ENCODE results near the gene UBAC1. TPM values are rescaled to one million over a fixed set of nuclear protein-coding genes. Genes with fewer than 3 reads are reported as not detected.

UBAC1 gene
- total and polyA plus RNA-seq, 4 donors = 24.1 to 49.9 (median 37.5) TPM

DNA sequence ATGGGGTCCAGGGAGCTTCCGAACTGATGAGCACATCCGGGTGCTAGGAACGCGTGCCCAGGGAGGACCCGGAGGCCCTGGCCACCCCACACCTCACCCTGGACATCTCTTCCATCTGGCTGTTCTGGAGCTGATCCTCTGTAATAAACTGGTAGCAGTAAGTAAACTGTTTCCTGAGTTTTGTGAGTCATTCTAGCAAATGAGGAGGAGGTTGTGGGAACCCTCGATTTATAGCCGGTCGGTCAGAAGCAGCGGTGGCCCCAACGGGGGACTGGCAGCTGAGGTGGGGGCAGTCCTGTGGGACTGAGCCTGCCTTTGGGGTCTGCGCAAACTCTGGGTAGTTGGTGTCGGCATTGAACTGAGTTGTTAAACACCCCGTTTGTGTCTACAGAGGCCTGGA, 15.4 kb upstream of the UBAC1 start:
- 80 to 85% methylated on average over 13 of the region's 13 CpGs for WGBS, 2 donors
- Histone ChIP-seq H3K27me3 (ENCODE audit: control insufficient read depth in 1 of 2, insufficient read depth in 2 of 2, low read length in 1 of 2) (no peaks in the 10 kb centered on the region), H3K27ac (ENCODE audit: low read depth in 1 of 2, low read length in 2 of 2) (no peak overlapping the region), H3K9me3 (ENCODE audit: control insufficient read depth, low read length) (no peaks in the 10 kb centered on the region), H3K4me1 (ENCODE audit: control insufficient read depth in 1 of 2, insufficient read depth in 2 of 2, low read length in 2 of 2) (no peaks in the 10 kb centered on the region), H3K36me3 (ENCODE audit: control insufficient read depth in 1 of 2, insufficient read depth in 2 of 2, low read length in 1 of 2) (no peaks in the 10 kb centered on the region), H3K4me3 (ENCODE audit: low read length in 2 of 2) (no peak overlapping the region)
- intact Hi-C loops (cut with DNase I) = no loop called here
- DNase-seq (no peak), ATAC-seq (ENCODE audit: low FRiP score) (no peak)

DNA sequence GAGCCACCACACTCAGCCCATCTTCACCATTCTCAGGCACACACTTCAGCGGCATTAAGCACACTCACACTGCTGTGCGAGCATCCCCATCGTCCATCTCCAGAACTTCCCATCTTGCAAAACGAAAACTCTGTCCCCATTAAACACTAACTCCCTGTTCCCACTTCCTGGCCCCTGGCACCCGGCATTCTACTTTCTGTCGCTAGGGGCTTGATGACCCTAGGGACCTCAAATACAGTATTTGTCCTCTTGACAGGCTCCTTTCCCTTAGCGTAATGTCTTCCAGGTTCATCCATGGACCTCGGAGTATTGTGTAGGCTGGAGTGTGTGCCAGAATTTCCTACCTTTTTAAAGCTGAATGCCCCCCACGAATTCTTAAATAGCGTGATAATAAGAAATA, 14.7 kb upstream of the UBAC1 start:
- DNase-seq = no peak
- 78 to 79% methylated on average over 10 of the region's 10 CpGs for WGBS, 2 donors
- intact Hi-C loops (cut with DNase I) = no loop called here
- H3K36me3 ChIP-seq (ENCODE audit: control insufficient read depth in 1 of 2, insufficient read depth in 2 of 2, low read length in 1 of 2) = no peaks in the 10 kb centered on the region
- H3K9me3 ChIP-seq (ENCODE audit: control insufficient read depth, low read length) = no peaks in the 10 kb centered on the region
- H3K27me3 ChIP-seq (ENCODE audit: control insufficient read depth in 1 of 2, insufficient read depth in 2 of 2, low read length in 1 of 2) = no peaks in the 10 kb centered on the region
- ATAC-seq (ENCODE audit: low FRiP score) = no peak
- no peak overlapping the region for H3K27ac ChIP-seq (ENCODE audit: low read depth in 1 of 2, low read length in 2 of 2)
- no peaks in the 10 kb centered on the region for H3K4me1 ChIP-seq (ENCODE audit: control insufficient read depth in 1 of 2, insufficient read depth in 2 of 2, low read length in 2 of 2)
- H3K4me3 ChIP-seq (ENCODE audit: low read length in 2 of 2) = no peak overlapping the region

DNA sequence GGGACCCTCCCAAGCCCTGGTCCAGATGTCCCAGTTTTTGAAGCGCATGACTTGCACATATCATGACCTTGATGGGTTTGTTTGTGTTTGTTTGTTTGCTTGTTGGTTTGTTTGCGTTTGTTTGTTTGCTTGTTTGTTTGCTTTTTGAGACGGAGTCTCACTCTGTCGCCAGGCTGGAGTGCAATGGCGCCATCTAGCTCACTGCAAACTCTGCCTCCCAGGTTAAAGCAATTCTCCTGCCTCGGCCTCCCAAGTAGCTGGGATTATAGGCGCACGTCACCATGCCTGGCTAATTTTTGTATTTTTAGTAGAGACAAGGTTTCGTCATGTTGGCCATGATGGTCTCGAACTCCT, 13.0 kb upstream of the UBAC1 start:
- DNase-seq = no peak
- Histone ChIP-seq H3K36me3 (ENCODE audit: control insufficient read depth in 1 of 2, insufficient read depth in 2 of 2, low read length in 1 of 2) (no peaks in the 10 kb centered on the region), H3K27me3 (ENCODE audit: control insufficient read depth in 1 of 2, insufficient read depth in 2 of 2, low read length in 1 of 2) (no peaks in the 10 kb centered on the region), H3K4me3 (ENCODE audit: low read length in 2 of 2) (no peak overlapping the region), H3K9me3 (ENCODE audit: control insufficient read depth, low read length) (no peaks in the 10 kb centered on the region), H3K4me1 (ENCODE audit: control insufficient read depth in 1 of 2, insufficient read depth in 2 of 2, low read length in 2 of 2) (no peaks in the 10 kb centered on the region), H3K27ac (ENCODE audit: low read depth in 1 of 2, low read length in 2 of 2) (no peak overlapping the region)
- 63 to 64% methylated on average over 10 of the region's 10 CpGs for WGBS, 2 donors
- intact Hi-C loops (cut with DNase I) = no loop called here
- ATAC-seq (ENCODE audit: low FRiP score) = no peak

DNA sequence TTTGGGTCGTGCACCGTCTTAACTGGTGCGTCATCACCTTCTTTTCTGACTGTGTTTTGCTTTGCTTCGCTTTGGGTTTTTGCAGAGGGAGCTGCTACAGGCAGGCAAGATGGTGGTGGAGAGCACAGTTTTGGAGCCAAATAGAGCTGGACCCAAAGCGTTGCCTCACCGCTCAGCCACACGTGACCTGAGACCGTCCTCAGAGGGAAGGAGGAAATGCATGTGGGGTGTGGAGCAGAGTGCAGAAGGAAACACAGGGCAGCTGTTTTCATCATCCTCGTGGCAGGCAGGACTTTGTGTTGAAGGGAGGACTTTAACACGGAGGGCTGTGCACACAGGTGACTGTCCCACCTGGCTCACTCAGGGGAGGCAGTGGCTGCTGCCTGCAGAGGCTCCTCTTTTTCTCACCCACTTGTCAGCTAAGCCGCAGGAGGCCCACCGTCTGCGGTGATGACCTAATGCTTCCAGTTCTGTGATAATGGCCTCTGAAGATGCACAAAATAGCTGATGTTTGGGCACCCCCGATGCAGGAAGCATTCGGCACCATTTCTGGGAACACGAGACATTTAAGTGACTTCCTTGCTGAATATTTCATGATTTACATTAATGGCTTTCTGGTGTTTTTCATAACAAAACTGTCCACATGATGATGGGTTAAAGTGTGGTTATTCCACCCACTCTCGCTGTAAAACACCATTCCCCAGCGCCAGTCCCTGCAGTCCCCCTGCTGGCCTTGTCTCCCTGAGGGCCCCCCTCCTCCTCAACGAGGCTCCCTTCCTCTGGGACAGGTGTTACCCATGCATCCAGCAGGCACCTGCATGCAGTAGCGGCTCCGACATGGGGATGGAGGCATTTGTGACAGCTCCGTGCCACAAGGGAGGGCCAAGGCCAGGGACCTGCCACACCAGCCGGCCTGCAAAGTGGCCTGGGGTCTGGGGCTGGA, 12.4 kb upstream of the UBAC1 start:
- DNase-seq (peak in 1 of 2 donors; percentile 74), ATAC-seq (ENCODE audit: low FRiP score) (no peak)
- 61 to 64% methylated on average over 23 of the region's 23 CpGs for WGBS, 2 donors
- Histone ChIP-seq H3K36me3 (ENCODE audit: control insufficient read depth in 1 of 2, insufficient read depth in 2 of 2, low read length in 1 of 2) (no peaks in the 10 kb centered on the region), H3K27me3 (ENCODE audit: control insufficient read depth in 1 of 2, insufficient read depth in 2 of 2, low read length in 1 of 2) (no peaks in the 10 kb centered on the region), H3K4me3 (ENCODE audit: low read length in 2 of 2) (no peak overlapping the region), H3K4me1 (ENCODE audit: control insufficient read depth in 1 of 2, insufficient read depth in 2 of 2, low read length in 2 of 2) (no peaks in the 10 kb centered on the region), H3K27ac (ENCODE audit: low read depth in 1 of 2, low read length in 2 of 2) (no peak overlapping the region), H3K9me3 (ENCODE audit: control insufficient read depth, low read length) (no peaks in the 10 kb centered on the region)
- intact Hi-C loops (cut with DNase I) = no loop called here

DNA sequence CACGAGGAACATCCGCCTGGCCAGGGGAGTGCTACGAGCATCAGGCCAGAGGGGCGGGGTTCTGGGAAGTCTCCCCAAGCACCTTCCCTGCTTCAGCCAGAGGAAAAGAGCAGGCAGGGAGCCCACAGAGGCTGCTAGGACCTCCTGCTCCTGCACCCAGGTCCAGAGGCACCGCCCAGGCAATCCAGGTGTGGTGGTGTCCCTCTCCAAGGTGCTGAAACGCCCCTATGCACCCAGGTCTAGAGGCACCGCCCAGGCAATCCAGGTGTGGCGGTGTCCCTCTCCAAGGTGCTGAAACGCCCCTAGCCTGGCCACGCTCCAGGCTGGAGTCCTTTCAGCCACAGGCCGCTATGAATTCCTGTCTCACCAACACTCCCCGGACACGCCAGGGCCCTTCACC, 10.7 kb upstream of the UBAC1 start:
- ATAC-seq (ENCODE audit: low FRiP score) (no peak), DNase-seq (no peak)
- Histone ChIP-seq H3K27ac (ENCODE audit: low read depth in 1 of 2, low read length in 2 of 2) (no peak overlapping the region), H3K4me1 (ENCODE audit: control insufficient read depth in 1 of 2, insufficient read depth in 2 of 2, low read length in 2 of 2) (no peaks in the 10 kb centered on the region), H3K4me3 (ENCODE audit: low read length in 2 of 2) (no peak overlapping the region), H3K27me3 (ENCODE audit: control insufficient read depth in 1 of 2, insufficient read depth in 2 of 2, low read length in 1 of 2) (no peaks in the 10 kb centered on the region), H3K36me3 (ENCODE audit: control insufficient read depth in 1 of 2, insufficient read depth in 2 of 2, low read length in 1 of 2) (no peaks in the 10 kb centered on the region), H3K9me3 (ENCODE audit: control insufficient read depth, low read length) (no peaks in the 10 kb centered on the region)
- WGBS, 2 donors = 37 to 43% methylated on average over 13 of the region's 13 CpGs
- intact Hi-C loops (cut with DNase I) = no loop called here

DNA sequence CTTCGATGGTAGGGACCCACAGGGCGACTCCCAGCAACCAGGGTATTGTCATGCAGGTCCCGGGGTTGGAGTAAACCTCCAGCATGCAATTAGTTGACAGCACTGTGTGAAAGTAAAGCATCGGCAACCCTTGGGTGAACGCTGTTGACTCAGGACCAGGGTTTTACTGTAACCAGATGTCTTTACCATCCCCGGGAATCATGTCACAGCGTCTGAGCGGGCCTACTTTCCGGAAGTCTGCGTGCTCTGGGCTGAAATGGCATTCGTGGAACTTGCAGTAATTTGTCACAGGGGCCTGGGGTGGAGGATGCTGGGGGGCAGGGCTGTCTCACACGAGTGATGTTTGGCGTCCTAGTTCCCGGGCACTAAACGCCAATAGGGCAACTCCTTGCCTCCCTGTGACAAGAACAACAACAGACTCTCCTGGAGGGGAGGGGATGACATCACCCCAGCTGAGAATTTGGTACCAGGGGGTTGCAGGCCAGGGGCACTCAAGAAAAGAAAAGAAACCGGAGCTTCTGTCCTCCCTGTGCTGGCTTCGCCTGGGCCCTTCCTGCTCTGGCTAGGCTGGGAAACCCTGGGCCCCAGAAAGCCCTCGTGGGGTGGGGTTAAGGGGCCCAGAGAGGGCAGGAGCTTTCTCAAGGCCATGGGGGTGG, 10.1 kb upstream of the UBAC1 start:
- intact Hi-C loops (cut with DNase I) = no loop called here
- Histone ChIP-seq H3K4me1 (ENCODE audit: control insufficient read depth in 1 of 2, insufficient read depth in 2 of 2, low read length in 2 of 2) (no peaks in the 10 kb centered on the region), H3K27ac (ENCODE audit: low read depth in 1 of 2, low read length in 2 of 2) (no peak overlapping the region), H3K4me3 (ENCODE audit: low read length in 2 of 2) (no peak overlapping the region), H3K27me3 (ENCODE audit: control insufficient read depth in 1 of 2, insufficient read depth in 2 of 2, low read length in 1 of 2) (no peaks in the 10 kb centered on the region), H3K9me3 (ENCODE audit: control insufficient read depth, low read length) (no peaks in the 10 kb centered on the region), H3K36me3 (ENCODE audit: control insufficient read depth in 1 of 2, insufficient read depth in 2 of 2, low read length in 1 of 2) (no peaks in the 10 kb centered on the region)
- ATAC-seq (ENCODE audit: low FRiP score) (no peak), DNase-seq (no peak)
- 58 to 63% methylated on average over 18 of the region's 18 CpGs for WGBS, 2 donors

DNA sequence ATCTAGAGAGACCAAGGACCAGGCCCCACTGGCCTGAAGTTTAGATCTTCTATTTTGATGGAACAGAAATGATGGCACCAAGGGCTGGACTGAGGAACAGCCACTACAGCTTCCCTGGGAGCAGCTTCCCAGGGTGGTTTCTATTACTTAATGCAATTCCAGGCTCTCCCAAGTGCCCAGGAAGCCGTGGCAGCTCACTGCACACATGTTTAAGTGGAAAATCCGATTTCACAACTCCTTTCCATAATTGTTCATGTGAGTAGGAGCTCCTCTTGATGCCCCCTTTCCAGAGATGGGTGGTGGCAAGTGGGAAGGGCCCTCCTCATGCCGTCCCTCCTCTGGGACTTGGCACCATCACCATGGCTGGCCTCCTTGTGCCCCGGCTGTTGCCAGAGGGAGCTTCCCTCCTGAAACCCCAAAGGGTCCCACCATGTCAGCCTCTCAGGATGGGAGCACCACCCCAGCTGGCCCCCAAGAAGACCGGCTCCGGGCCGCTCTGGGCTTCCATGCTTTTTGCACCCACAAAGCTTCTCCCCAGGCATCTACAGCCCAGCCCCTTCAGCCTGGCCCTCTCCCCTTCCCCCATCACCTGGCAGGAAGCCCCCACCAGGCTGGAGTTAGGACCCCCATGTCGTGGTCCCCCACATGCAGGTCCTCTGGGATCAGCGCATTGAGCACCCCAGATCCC, 9.1 kb upstream of the UBAC1 start:
- 72 to 81% methylated on average over 9 of the region's 9 CpGs for WGBS, 2 donors
- no peak overlapping the region for H3K4me3 ChIP-seq (ENCODE audit: low read length in 2 of 2)
- H3K36me3 ChIP-seq (ENCODE audit: control insufficient read depth in 1 of 2, insufficient read depth in 2 of 2, low read length in 1 of 2) = no peaks in the 10 kb centered on the region
- H3K4me1 ChIP-seq (ENCODE audit: control insufficient read depth in 1 of 2, insufficient read depth in 2 of 2, low read length in 2 of 2) = no peaks in the 10 kb centered on the region
- no peak for ATAC-seq (ENCODE audit: low FRiP score)
- H3K27ac ChIP-seq (ENCODE audit: low read depth in 1 of 2, low read length in 2 of 2) = no peak overlapping the region
- intact Hi-C loops (cut with DNase I) = no loop called here
- no peak for DNase-seq
- H3K27me3 ChIP-seq (ENCODE audit: control insufficient read depth in 1 of 2, insufficient read depth in 2 of 2, low read length in 1 of 2) = no peaks in the 10 kb centered on the region
- no peaks in the 10 kb centered on the region for H3K9me3 ChIP-seq (ENCODE audit: control insufficient read depth, low read length)

DNA sequence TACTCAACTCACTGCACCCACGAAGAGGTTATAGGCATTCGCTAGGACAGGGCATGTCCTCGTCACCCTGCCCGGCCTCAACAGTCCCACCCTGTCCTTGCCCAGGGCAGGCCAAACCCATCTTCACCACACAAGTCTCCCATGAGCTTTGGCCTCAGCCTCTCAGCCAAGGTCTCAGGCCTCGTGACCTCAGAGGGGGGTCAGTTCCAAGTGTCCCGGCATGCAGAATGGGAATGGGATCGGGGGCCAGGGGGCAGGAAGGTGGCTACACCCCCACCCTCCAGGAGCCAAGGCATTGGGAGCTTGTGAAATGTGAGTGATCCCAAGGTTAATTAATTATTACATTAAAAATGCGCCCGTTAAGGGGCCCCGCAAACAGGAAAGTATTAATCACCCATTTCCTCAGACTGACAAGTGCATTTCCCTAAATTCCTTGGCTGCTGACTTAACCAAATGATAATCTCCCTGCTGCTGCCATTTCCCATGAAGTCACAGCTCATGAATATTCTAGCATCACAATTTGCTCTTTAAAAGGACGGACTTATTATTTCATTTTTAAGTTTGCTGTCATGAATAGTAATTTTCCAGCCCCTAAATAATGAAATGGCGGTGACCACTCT, 8.0 kb upstream of the UBAC1 start:
- no peaks in the 10 kb centered on the region for H3K27me3 ChIP-seq (ENCODE audit: control insufficient read depth in 1 of 2, insufficient read depth in 2 of 2, low read length in 1 of 2)
- H3K36me3 ChIP-seq (ENCODE audit: control insufficient read depth in 1 of 2, insufficient read depth in 2 of 2, low read length in 1 of 2) = no peaks in the 10 kb centered on the region
- H3K4me1 ChIP-seq (ENCODE audit: control insufficient read depth in 1 of 2, insufficient read depth in 2 of 2, low read length in 2 of 2) = no peaks in the 10 kb centered on the region
- 67 to 68% methylated on average over 12 of the region's 12 CpGs for WGBS, 2 donors
- no peak overlapping the region for H3K27ac ChIP-seq (ENCODE audit: low read depth in 1 of 2, low read length in 2 of 2)
- DNase-seq = no peak
- intact Hi-C loops (cut with DNase I) = loop anchor here (10.0 kb wide), 2 partner anchors 104 to 276 kb away; partner anchors contain the start of gene QSOX2 (in 1 of the 2)
- H3K9me3 ChIP-seq (ENCODE audit: control insufficient read depth, low read length) = no peaks in the 10 kb centered on the region
- no peak for ATAC-seq (ENCODE audit: low FRiP score)
- H3K4me3 ChIP-seq (ENCODE audit: low read length in 2 of 2) = no peak overlapping the region

Measured in aorta (tissue), 5 donors.